PC-3 (cell line): ENCODE results near the gene PODXL2.

Source experiments
- EZH2phosphoT487 ChIP-seq: fragments of 300-600 bp; sonication (generic); IDR thresholded peaks from 2 replicates; pipeline ENCODE4 v1.6.1; 2018; ENCODE audit warnings: mild to moderate bottlenecking, antibody characterized with exemption, low read length, borderline replicate concordance
- TF ChIP-seq, protein P1 (sequence below): fragments of 300-600 bp; sonication (generic); conservative IDR thresholded peaks from 2 replicates; pipeline ENCODE4 v1.5.1; 2017; ENCODE audit warnings: antibody characterized with exemption, low read depth, mild to moderate bottlenecking, low read length

DNA sequence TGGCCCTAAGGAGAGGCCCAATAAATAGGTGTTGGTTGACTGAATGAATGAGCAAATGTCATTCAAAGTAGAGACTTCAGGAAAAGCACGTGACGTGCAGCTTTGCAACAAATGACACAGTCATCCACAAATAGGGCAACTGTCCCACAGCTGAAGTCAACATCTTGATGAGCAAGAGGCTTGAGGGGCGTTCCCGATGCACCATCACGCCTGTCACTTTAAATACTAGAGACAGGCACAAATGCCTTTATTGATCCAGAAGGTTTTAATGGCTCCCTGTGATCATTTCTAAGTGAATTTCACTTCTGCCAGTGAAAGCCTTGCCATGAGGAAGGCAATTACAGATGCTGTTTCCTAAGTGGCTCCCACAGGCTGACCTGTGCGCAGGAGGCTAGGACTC, 87.4 kb downstream of the PODXL2 start:
- TF ChIP-seq, protein P1, sequence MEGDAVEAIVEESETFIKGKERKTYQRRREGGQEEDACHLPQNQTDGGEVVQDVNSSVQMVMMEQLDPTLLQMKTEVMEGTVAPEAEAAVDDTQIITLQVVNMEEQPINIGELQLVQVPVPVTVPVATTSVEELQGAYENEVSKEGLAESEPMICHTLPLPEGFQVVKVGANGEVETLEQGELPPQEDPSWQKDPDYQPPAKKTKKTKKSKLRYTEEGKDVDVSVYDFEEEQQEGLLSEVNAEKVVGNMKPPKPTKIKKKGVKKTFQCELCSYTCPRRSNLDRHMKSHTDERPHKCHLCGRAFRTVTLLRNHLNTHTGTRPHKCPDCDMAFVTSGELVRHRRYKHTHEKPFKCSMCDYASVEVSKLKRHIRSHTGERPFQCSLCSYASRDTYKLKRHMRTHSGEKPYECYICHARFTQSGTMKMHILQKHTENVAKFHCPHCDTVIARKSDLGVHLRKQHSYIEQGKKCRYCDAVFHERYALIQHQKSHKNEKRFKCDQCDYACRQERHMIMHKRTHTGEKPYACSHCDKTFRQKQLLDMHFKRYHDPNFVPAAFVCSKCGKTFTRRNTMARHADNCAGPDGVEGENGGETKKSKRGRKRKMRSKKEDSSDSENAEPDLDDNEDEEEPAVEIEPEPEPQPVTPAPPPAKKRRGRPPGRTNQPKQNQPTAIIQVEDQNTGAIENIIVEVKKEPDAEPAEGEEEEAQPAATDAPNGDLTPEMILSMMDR = no peak
- no peak for TF ChIP-seq EZH2phosphoT487
